ENCODE results near the gene DNAJC17. TPM values are rescaled to one million over a fixed set of nuclear protein-coding genes. Genes with fewer than 3 reads are reported as not detected.

The DNAJC17 gene
- total RNA-seq, 3 donors from 2014 or later = 18.4 to 55.8 (median 24.3) TPM

DNA sequence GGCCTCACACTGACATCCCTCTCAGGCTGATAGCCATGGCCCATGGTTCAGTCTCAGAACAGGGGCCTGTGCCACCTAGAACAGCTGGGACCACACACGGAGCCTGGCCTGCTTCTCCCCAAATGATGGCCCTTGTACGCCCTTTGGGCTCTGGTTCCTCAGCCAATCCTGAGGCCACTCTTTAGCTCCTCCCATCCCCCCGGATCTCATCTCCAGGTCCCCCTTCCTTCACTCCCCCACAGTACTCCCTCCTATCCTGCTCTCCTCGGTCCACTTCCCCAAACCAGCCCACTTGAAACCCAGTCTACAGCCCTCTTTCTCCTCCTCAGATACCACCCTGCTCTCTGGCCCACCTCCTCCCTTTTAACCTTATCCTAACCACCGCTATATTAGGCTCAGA lies 18.2 kb downstream of the DNAJC17 start:
- Histone ChIP-seq H3K27ac (peak overlapping the region; percentile 77 to 89), H3K9me3 (no peaks in the 10 kb centered on the region), H3K27me3 (no peaks in the 10 kb centered on the region), H3K4me3 (no peak overlapping the region), H3K36me3 (no peaks in the 10 kb centered on the region), H3K4me1 (peaks cover 4 to 26% of the 10 kb centered on the region in 2 donors)
- no peak for DNase-seq (ENCODE audit: low spot score in 2 of 2)
- TF ChIP-seq POLR2A (IDR thresholded peaks at IDR 0.05) (no peak), POLR2AphosphoS5 (IDR thresholded peaks at IDR 0.05) (no peak)
- TF ChIP-seq, protein P1, sequence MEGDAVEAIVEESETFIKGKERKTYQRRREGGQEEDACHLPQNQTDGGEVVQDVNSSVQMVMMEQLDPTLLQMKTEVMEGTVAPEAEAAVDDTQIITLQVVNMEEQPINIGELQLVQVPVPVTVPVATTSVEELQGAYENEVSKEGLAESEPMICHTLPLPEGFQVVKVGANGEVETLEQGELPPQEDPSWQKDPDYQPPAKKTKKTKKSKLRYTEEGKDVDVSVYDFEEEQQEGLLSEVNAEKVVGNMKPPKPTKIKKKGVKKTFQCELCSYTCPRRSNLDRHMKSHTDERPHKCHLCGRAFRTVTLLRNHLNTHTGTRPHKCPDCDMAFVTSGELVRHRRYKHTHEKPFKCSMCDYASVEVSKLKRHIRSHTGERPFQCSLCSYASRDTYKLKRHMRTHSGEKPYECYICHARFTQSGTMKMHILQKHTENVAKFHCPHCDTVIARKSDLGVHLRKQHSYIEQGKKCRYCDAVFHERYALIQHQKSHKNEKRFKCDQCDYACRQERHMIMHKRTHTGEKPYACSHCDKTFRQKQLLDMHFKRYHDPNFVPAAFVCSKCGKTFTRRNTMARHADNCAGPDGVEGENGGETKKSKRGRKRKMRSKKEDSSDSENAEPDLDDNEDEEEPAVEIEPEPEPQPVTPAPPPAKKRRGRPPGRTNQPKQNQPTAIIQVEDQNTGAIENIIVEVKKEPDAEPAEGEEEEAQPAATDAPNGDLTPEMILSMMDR (IDR thresholded peaks at IDR 0.05) = no peak
- intact Hi-C loops (cut with DNase I; ENCODE audit: low total_unique reads) = no loop called here

DNA sequence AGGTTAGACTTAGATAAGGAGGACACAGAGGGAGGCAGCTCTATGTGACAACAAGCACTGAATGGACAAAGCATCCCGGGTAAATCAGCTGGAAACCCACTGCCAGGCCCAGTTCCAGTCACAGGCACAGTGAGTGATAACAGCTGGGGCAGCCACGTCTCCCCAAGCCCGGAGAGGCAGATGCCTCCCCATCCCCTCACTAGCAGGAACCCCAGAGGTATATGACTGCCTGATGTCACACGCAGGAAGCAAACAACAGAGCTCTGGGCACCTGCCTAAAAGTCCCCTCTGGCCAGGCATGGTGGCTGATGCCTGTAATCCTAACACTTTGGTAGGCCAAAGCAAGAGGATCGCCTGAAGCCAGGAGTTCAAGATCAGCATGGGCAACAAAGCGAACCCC lies 19.3 kb downstream of the DNAJC17 start:
- H3K27me3 ChIP-seq = no peaks in the 10 kb centered on the region
- TF ChIP-seq, protein P1 (IDR thresholded peaks at IDR 0.05) = no peak
- TF ChIP-seq POLR2A (IDR thresholded peaks at IDR 0.05) (no peak), POLR2AphosphoS5 (IDR thresholded peaks at IDR 0.05) (no peak)
- DNase-seq (ENCODE audit: low spot score in 2 of 2) = no peak
- no peak overlapping the region for H3K4me3 ChIP-seq
- peaks cover 4 to 22% of the 10 kb centered on the region in 2 donors for H3K4me1 ChIP-seq
- H3K36me3 ChIP-seq = no peaks in the 10 kb centered on the region
- intact Hi-C loops (cut with DNase I; ENCODE audit: low total_unique reads) = no loop called here
- no peaks in the 10 kb centered on the region for H3K9me3 ChIP-seq
- peak overlapping the region; percentile 89 to 90 for H3K27ac ChIP-seq

DNA sequence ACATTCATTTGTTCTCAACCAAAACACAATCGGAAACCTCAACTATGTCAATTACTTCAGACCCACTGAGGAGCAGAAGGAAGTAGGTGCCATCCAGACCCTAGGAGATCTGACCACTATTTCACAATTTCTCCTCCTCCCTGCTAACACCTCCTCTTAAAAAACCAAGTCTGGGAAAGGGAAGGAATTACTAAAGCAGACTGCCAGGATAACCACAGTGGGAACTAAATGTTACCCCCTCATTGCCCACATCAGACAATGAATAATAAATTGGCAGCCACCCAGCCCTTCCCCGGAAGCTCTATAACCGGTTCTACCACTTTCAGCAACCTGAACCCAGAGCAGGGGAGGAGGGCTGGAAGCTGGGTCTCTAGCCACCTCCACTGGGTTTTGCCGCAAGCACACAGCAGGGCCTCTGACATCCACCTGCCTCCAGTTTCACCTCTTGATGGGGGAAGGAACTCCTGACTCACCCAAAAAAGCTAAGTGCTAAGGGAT lies 19.9 kb downstream of the DNAJC17 start:
- intact Hi-C loops (cut with DNase I; ENCODE audit: low total_unique reads) = no loop called here

DNA sequence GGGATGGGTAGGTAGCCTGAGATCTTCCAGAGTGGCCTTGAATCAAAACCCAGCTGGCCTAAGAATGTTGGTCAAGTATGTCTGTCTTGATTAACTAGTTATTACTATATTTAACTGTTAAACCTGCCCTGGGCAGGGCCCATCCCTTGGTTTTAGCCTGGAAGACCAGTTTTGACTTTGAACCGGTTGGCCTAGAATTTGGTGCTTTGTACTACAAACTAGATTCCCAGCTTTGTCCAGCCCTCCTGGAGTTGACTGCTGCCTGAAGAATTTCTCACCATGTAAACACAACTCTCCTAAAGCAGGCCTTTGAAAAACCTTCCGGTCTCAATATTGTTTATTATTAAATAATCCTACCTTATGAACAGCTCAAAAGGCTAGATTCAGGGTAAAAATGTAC lies 21.5 kb downstream of the DNAJC17 start:
- peak overlapping the region; percentile 89 to 90 for H3K27ac ChIP-seq
- H3K27me3 ChIP-seq = no peaks in the 10 kb centered on the region
- H3K9me3 ChIP-seq = no peaks in the 10 kb centered on the region
- TF ChIP-seq, protein P1 (IDR thresholded peaks at IDR 0.05) = no peak
- TF ChIP-seq POLR2A (IDR thresholded peaks at IDR 0.05) = no peak
- no peak for TF ChIP-seq POLR2AphosphoS5 (IDR thresholded peaks at IDR 0.05)
- no peak for DNase-seq (ENCODE audit: low spot score in 2 of 2)
- intact Hi-C loops (cut with DNase I; ENCODE audit: low total_unique reads) = no loop called here
- H3K4me1 ChIP-seq = peaks cover 4 to 22% of the 10 kb centered on the region in 2 donors
- H3K36me3 ChIP-seq = no peaks in the 10 kb centered on the region
- H3K4me3 ChIP-seq = no peak overlapping the region

More for the DNA sequence above, 19.9 kb downstream of the DNAJC17 start:
- Histone ChIP-seq H3K27me3 (no peaks in the 10 kb centered on the region), H3K4me3 (no peak overlapping the region), H3K36me3 (no peaks in the 10 kb centered on the region), H3K27ac (peak overlapping the region; percentile 89 to 90), H3K4me1 (peaks cover 4 to 22% of the 10 kb centered on the region in 2 donors), H3K9me3 (no peaks in the 10 kb centered on the region)
- TF ChIP-seq, protein P1 (IDR thresholded peaks at IDR 0.05) = no peak
- TF ChIP-seq POLR2A (IDR thresholded peaks at IDR 0.05) (no peak), POLR2AphosphoS5 (IDR thresholded peaks at IDR 0.05) (peak in 1 of 3 donors; percentile 79)
- DNase-seq (ENCODE audit: low spot score in 2 of 2) = peak; percentile 84 to 93

DNA sequence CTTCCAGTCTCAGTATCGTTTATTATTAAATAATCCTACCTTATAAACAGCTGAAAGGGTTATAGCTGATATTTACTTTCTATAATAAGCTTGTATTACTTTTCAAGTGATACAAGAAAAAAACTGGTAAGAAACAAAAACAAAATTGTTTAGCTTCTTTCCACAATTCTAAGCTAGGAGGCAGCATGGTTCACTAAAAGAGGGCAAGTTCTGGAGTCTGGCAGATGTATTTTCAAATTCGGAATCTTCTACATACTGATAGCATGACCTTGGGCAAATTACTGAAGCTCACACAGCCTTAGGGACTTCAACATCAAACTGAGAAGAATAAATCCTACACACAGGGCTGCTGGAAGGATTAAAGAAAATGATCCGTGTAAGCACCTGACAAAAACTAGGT lies 22.1 kb downstream of the DNAJC17 start:
- intact Hi-C loops (cut with DNase I; ENCODE audit: low total_unique reads) = no loop called here
- H3K27ac ChIP-seq = peak overlapping the region; percentile 89 to 90

More for the DNA sequence above, 22.1 kb downstream of the DNAJC17 start:
- no peak for DNase-seq (ENCODE audit: low spot score in 2 of 2)
- no peaks in the 10 kb centered on the region for H3K27me3 ChIP-seq
- H3K9me3 ChIP-seq = no peaks in the 10 kb centered on the region
- H3K4me3 ChIP-seq = no peak overlapping the region
- no peaks in the 10 kb centered on the region for H3K36me3 ChIP-seq
- TF ChIP-seq, protein P1 (IDR thresholded peaks at IDR 0.05) = peak in 1 of 3 donors; percentile 23
- TF ChIP-seq POLR2AphosphoS5 (IDR thresholded peaks at IDR 0.05) = no peak
- peaks cover 4 to 22% of the 10 kb centered on the region in 2 donors for H3K4me1 ChIP-seq
